SU-DHL-6 (cell line): ENCODE measurements around the gene PDCD1LG2.
"Not testable (repeated sequence)": the region's sequence is repeated elsewhere in the genome, so short reads cannot be mapped to it uniquely, and the experiment has no call there.

Source experiments
- H2AFZ ChIP-seq: fragments of 200-600 bp; sonication (generic); 2 replicates; pipeline ENCODE4 v1.6.1; 2014; ENCODE audit warnings: low read depth, mild to moderate bottlenecking, moderate library complexity, mixed read lengths, antibody characterized with exemption, low read length; ENCODE audit not compliant: severe bottlenecking
- H3F3A ChIP-seq: fragments of 200-600 bp; shearing (Covaris generic); 2 replicates; pipeline ENCODE4 v1.6.0; 2016; ENCODE audit warnings: antibody characterized with exemption, mild to moderate bottlenecking; ENCODE audit not compliant: insufficient read depth
- H3K27ac ChIP-seq: fragments of 200-600 bp; sonication (generic); 2 replicates; pipeline ENCODE4 v1.5.1; 2016; ENCODE audit warnings: low read depth, mild to moderate bottlenecking, low read length, moderate library complexity, mixed read lengths
- H3K27me3 ChIP-seq: fragments of 200-600 bp; sonication (generic), shearing (Covaris generic); 2 replicates; pipeline ENCODE4 v1.6.0; 2014; ENCODE audit warnings: mild to moderate bottlenecking, low read length
- H3K36me3 ChIP-seq: fragments of 200-600 bp; sonication (generic); 2 replicates; pipeline ENCODE4 v1.6.1; 2014; ENCODE audit warnings: mild to moderate bottlenecking, low read length, mixed read lengths
- H3K4me2 ChIP-seq: fragments of 300-600, 200-600 bp; shearing (Covaris generic), sonication (generic); 2 replicates; pipeline ENCODE4 v1.6.0; 2014; ENCODE audit warnings: low read length, low read depth, mild to moderate bottlenecking; ENCODE audit not compliant: poor library complexity, severe bottlenecking
- H3K4me3 ChIP-seq: fragments of 200-600 bp; sonication (generic); 2 replicates; pipeline ENCODE4 v1.5.1; 2014; ENCODE audit warnings: antibody characterized with exemption, low read length, mild to moderate bottlenecking, mixed read lengths; ENCODE audit not compliant: insufficient read depth, poor library complexity, severe bottlenecking
- H3K79me2 ChIP-seq: fragments of 200-600 bp; sonication (generic); 2 replicates; pipeline ENCODE4 v1.6.1; 2014; ENCODE audit warnings: mild to moderate bottlenecking, low read length, moderate library complexity; ENCODE audit not compliant: insufficient read depth
- H3K9ac ChIP-seq: fragments of 200-600 bp; sonication (generic); 2 replicates; pipeline ENCODE4 v1.7.0; 2014; ENCODE audit warnings: mild to moderate bottlenecking, low read length
- H3K9me2 ChIP-seq: fragments of 200-600 bp; sonication (generic); replicated peaks from 2 replicates; pipeline ENCODE4 v1.6.1; 2014; ENCODE audit warnings: low read length; ENCODE audit not compliant: insufficient read depth
- H3K9me3 ChIP-seq: fragments of 200-600 bp; sonication (generic); 2 replicates; pipeline ENCODE4 v1.6.1; 2014; ENCODE audit warnings: low read length, mixed read lengths; ENCODE audit not compliant: insufficient read depth
- H4K20me1 ChIP-seq: fragments of 200-600 bp; sonication (generic); 2 replicates; pipeline ENCODE4 v1.6.1; 2014; ENCODE audit warnings: low read depth, mild to moderate bottlenecking, antibody characterized with exemption, low read length, moderate library complexity, mixed read lengths
- EZH2phosphoT487 ChIP-seq: fragments of 200-600 bp; sonication (generic), shearing (Covaris generic); conservative IDR thresholded peaks from 2 replicates; pipeline ENCODE4 v1.6.1; 2018; ENCODE audit warnings: mild to moderate bottlenecking, antibody characterized with exemption, low read length, moderate library complexity, mixed read lengths
- TF ChIP-seq, protein P1 (sequence below): fragments of 200-600 bp; sonication (generic); IDR thresholded peaks from one replicate; pipeline ENCODE4 v1.5.1; 2017; ENCODE audit warnings: antibody characterized with exemption, mild to moderate bottlenecking, low read length, moderate library complexity; ENCODE audit not compliant: insufficient read depth, poor library complexity, severe bottlenecking

PDCD1LG2 gene

GRCh38 chr9:5580650-5581049 lies 70.3 kb downstream of the PDCD1LG2 start:
- no peak for TF ChIP-seq EZH2phosphoT487
- TF ChIP-seq, protein P1, sequence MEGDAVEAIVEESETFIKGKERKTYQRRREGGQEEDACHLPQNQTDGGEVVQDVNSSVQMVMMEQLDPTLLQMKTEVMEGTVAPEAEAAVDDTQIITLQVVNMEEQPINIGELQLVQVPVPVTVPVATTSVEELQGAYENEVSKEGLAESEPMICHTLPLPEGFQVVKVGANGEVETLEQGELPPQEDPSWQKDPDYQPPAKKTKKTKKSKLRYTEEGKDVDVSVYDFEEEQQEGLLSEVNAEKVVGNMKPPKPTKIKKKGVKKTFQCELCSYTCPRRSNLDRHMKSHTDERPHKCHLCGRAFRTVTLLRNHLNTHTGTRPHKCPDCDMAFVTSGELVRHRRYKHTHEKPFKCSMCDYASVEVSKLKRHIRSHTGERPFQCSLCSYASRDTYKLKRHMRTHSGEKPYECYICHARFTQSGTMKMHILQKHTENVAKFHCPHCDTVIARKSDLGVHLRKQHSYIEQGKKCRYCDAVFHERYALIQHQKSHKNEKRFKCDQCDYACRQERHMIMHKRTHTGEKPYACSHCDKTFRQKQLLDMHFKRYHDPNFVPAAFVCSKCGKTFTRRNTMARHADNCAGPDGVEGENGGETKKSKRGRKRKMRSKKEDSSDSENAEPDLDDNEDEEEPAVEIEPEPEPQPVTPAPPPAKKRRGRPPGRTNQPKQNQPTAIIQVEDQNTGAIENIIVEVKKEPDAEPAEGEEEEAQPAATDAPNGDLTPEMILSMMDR, result no peak
- H3F3A ChIP-seq, result no peaks in the 10 kb centered on the region
- H3K9ac ChIP-seq, result no peak overlapping the region
- no peak overlapping the region for H3K4me2 ChIP-seq
- no peaks in the 10 kb centered on the region for H3K27me3 ChIP-seq
- no peaks in the 10 kb centered on the region for H3K9me3 ChIP-seq
- H2AFZ ChIP-seq, result no peak overlapping the region
- H3K9me2 ChIP-seq, result no peaks in the 10 kb centered on the region
- no peaks in the 10 kb centered on the region for H3K36me3 ChIP-seq
- H4K20me1 ChIP-seq, result no peaks in the 10 kb centered on the region
- H3K27ac ChIP-seq, result no peak overlapping the region
- no peak overlapping the region for H3K4me3 ChIP-seq
- H3K79me2 ChIP-seq, result no peaks in the 10 kb centered on the region

DNA sequence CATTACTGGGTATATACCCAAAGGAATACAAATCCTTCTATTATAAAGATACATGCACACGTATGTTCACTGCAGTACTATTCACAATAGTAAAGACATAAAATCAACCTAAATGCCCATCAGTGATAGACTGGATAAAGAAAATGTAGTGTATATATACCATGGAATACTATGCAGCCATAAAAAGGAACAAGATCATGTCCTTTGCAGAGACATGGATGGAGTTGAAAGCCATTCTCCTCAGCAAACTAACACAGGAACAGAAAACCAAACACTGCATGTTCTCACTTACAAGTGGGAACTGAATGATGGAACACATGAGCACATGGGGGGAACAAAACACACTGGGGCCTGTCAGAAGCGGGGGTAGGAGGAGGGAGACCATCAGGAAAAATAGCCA lies 71.4 kb downstream of the PDCD1LG2 start:
- H3F3A ChIP-seq, H3K36me3 ChIP-seq, H3K4me3 ChIP-seq, H2AFZ ChIP-seq, H3K79me2 ChIP-seq, H4K20me1 ChIP-seq, H3K9me3 ChIP-seq, H3K27me3 ChIP-seq, H3K9ac ChIP-seq, H3K4me2 ChIP-seq, H3K27ac ChIP-seq, H3K9me2 ChIP-seq: not testable (repeated sequence)

GRCh38 chr9:5582835-5583195 lies 72.5 kb downstream of the PDCD1LG2 start:
- Histone ChIP-seq H3K4me2 (peak overlapping the region; percentile 13), H3K9me3 (no peaks in the 10 kb centered on the region), H3K27ac (no peak overlapping the region; the same call in 1 of the 2 replicates), H3K4me3 (no peak overlapping the region), H3K9ac (no peak overlapping the region), H4K20me1 (no peaks in the 10 kb centered on the region), H3K36me3 (no peaks in the 10 kb centered on the region), H3K79me2 (no peaks in the 10 kb centered on the region), H3K27me3 (no peaks in the 10 kb centered on the region), H2AFZ (no peak overlapping the region), H3F3A (0 out of 2 replicates have a peak, but pooled peaks cover 3% of the 10 kb centered on the region), H3K9me2 (no peaks in the 10 kb centered on the region)
- TF ChIP-seq, protein P1, result no peak
- no peak for TF ChIP-seq EZH2phosphoT487

- H3K4me2 ChIP-seq, result peak overlapping the region; percentile 13
- no peaks in the 10 kb centered on the region for H4K20me1 ChIP-seq
- peak overlapping the region; percentile 37; the same call in 1 of the 2 replicates for H3K27ac ChIP-seq
Measured at GRCh38 chr9:5586391-5586802, 76.1 kb downstream of the PDCD1LG2 start.

More at GRCh38 chr9:5586391-5586802, 76.1 kb downstream of the PDCD1LG2 start:
- H2AFZ ChIP-seq, result no peak overlapping the region
- H3K9me2 ChIP-seq, result no peaks in the 10 kb centered on the region
- no peak for TF ChIP-seq EZH2phosphoT487
- TF ChIP-seq, protein P1, result no peak
- peak overlapping the region; percentile 2; the same call in 1 of the 2 replicates for H3K9ac ChIP-seq
- no peaks in the 10 kb centered on the region for H3K9me3 ChIP-seq
- no peaks in the 10 kb centered on the region for H3K27me3 ChIP-seq
- H3K79me2 ChIP-seq, result no peaks in the 10 kb centered on the region
- H3K4me3 ChIP-seq, result no peak overlapping the region
- 0 out of 2 replicates have a peak, but pooled peaks cover 3% of the 10 kb centered on the region for H3F3A ChIP-seq
- H3K36me3 ChIP-seq, result no peaks in the 10 kb centered on the region
